ENCODE measurements around the gene CTH. TPM values are rescaled to one million over a fixed set of nuclear protein-coding genes. Genes with fewer than 3 reads are reported as not detected.

Gene CTH
- total RNA-seq, 1 donor from 2014 or later: 3.9 TPM

Other genes starting within 250 kb of the CTH start
- 36.4 and 45.7 TPM in 2 replicates for gene LRRC40, start 205.7 kb upstream of the CTH start, total RNA-seq
- gene SRSF11, start 189.9 kb upstream of the CTH start, total RNA-seq: 79.5 and 140 TPM in 2 replicates
- gene ANKRD13C, start 56.5 kb upstream of the CTH start, total RNA-seq: 34.2 and 34.7 TPM in 2 replicates

All from renal cortical epithelial cell (primary cell).